Neural progenitor cell (in vitro differentiated cells): ENCODE results near the gene COL15A1. TPM values are rescaled to one million over a fixed set of nuclear protein-coding genes. Genes with fewer than 3 reads are reported as not detected.

Source experiments
- DNase-seq: peaks from one replicate; pipeline ENCODE4 v3.0.0-alpha.2; 2016; ENCODE audit warnings: low spot score
- H2AFZ ChIP-seq: fragments of 200-600 bp; sonication (generic); replicated peaks from 2 replicates; pipeline ENCODE4 v1.6.1; 2016; ENCODE audit warnings: antibody characterized with exemption
- H3F3A ChIP-seq: fragments of 200-600 bp; sonication (generic); 2 replicates; pipeline ENCODE4 v1.6.1; 2016; ENCODE audit warnings: antibody characterized with exemption, low read depth
- H3K27ac ChIP-seq: fragments of 200-600 bp; sonication (generic); 2 replicates; pipeline ENCODE4 v1.5.1; 2016; ENCODE audit warnings: mild to moderate bottlenecking
- H3K27me3 ChIP-seq: fragments of 200-600 bp; sonication (generic); 2 replicates; pipeline ENCODE4 v1.6.1; 2016; ENCODE audit warnings: mild to moderate bottlenecking, moderate library complexity
- H3K36me3 ChIP-seq: fragments of 200-600 bp; sonication (generic); 2 replicates; pipeline ENCODE4 v1.5.1; 2016
- H3K4me1 ChIP-seq: fragments of 200-600 bp; sonication (generic); 2 replicates; pipeline ENCODE4 v1.6.1; 2016; ENCODE audit warnings: mixed run types
- H3K4me2 ChIP-seq: fragments of 200-600 bp; sonication (generic); 2 replicates; pipeline ENCODE4 v1.6.1; 2016
- H3K4me3 ChIP-seq: fragments of 200-600 bp; sonication (generic); 2 replicates; pipeline ENCODE4 v1.5.1; 2016
- H3K79me2 ChIP-seq: fragments of 200-600 bp; sonication (generic); 2 replicates; pipeline ENCODE4 v1.6.1; 2016; ENCODE audit warnings: low read depth
- H3K9ac ChIP-seq: fragments of 200-600 bp; sonication (generic); 2 replicates; pipeline ENCODE4 v1.6.1; 2016
- H3K9me3 ChIP-seq: fragments of 200-600 bp; sonication (generic); 2 replicates; pipeline ENCODE4 v1.5.1; 2016; ENCODE audit warnings: low read depth
- H4K20me1 ChIP-seq: fragments of 200-600 bp; sonication (generic); 2 replicates; pipeline ENCODE4 v1.6.1; 2016; ENCODE audit warnings: low read depth
- H3K27ac Mint-ChIP-seq: 3 replicates; pipeline ENCODE4 v1.8.0; 2021; ENCODE audit warnings: mixed read lengths
- H3K27me3 Mint-ChIP-seq: 2 replicates; pipeline ENCODE4 v1.8.0; 2022; ENCODE audit warnings: low read depth, mild to moderate bottlenecking, inconsistent platforms, moderate library complexity, mixed read lengths; ENCODE audit not compliant: insufficient read depth
- H3K36me3 Mint-ChIP-seq: 3 replicates; pipeline ENCODE4 v1.8.0; 2021; ENCODE audit warnings: mixed read lengths
- H3K4me1 Mint-ChIP-seq: 3 replicates; pipeline ENCODE4 v1.8.0; 2021; ENCODE audit warnings: mixed read lengths
- H3K4me3 Mint-ChIP-seq: 3 replicates; pipeline ENCODE4 v1.8.0; 2021; ENCODE audit warnings: mild to moderate bottlenecking, moderate library complexity, mixed read lengths
- H3K9me3 Mint-ChIP-seq: 3 replicates; pipeline ENCODE4 v1.8.0; 2020; ENCODE audit warnings: mixed read lengths
- CTCF ChIP-seq: fragments of 200-600 bp; sonication (generic); IDR thresholded peaks from 2 replicates; pipeline ENCODE4 v1.5.1; 2017; ENCODE audit warnings: antibody characterized with exemption, mild to moderate bottlenecking
- EZH2 ChIP-seq: fragments of 200-600 bp; sonication (generic); IDR thresholded peaks from 2 replicates; pipeline ENCODE4 v1.6.1; 2017; ENCODE audit warnings: antibody characterized with exemption, mild to moderate bottlenecking, moderate library complexity
- EZH2phosphoT487 ChIP-seq: fragments of 200-600 bp; sonication (generic); IDR thresholded peaks from 2 replicates; pipeline ENCODE4 v1.6.1; 2017; ENCODE audit warnings: antibody characterized with exemption
- total RNA-seq: library from RNA; depleted of rRNA; stranded (reverse); fragments of >200 nt; gene quantifications from 2 replicates; pipeline ENCODE4 v1.2.3, GENCODE V29; 2015; ENCODE audit warnings: low replicate concordance

Gene COL15A1
- total RNA-seq, 1 donor from 2014 or later, result 3.2 TPM

GRCh38 chr9:99114846-99115500 is 171.3 kb downstream of the COL15A1 start:
- Mint-ChIP-seq H3K27me3 (no peaks in the 10 kb centered on the region), H3K4me1 (peaks cover 12% of the 10 kb centered on the region), H3K9me3 (peaks cover 40% of the 10 kb centered on the region), H3K27ac (no peak overlapping the region), H3K4me3 (no peak overlapping the region), H3K36me3 (peaks cover 47% of the 10 kb centered on the region)
- peaks cover 100% of the 10 kb centered on the region for H3K79me2 ChIP-seq
- no peak overlapping the region for H3K27ac ChIP-seq
- peaks cover 31% of the 10 kb centered on the region for H3F3A ChIP-seq
- no peak overlapping the region for H3K4me3 ChIP-seq
- no peak for TF ChIP-seq CTCF
- no peak for TF ChIP-seq EZH2
- TF ChIP-seq EZH2phosphoT487, result no peak
- H2AFZ ChIP-seq, result no peak overlapping the region
- H3K9me3 ChIP-seq, result no peaks in the 10 kb centered on the region
- peaks cover 47% of the 10 kb centered on the region for H3K4me1 ChIP-seq
- H3K9ac ChIP-seq, result no peak overlapping the region
- H3K36me3 ChIP-seq, result no peaks in the 10 kb centered on the region
- H4K20me1 ChIP-seq, result peaks cover 96% of the 10 kb centered on the region
- H3K4me2 ChIP-seq, result peak overlapping the region; percentile 56
- no peak for DNase-seq
- H3K27me3 ChIP-seq, result no peaks in the 10 kb centered on the region

DNA sequence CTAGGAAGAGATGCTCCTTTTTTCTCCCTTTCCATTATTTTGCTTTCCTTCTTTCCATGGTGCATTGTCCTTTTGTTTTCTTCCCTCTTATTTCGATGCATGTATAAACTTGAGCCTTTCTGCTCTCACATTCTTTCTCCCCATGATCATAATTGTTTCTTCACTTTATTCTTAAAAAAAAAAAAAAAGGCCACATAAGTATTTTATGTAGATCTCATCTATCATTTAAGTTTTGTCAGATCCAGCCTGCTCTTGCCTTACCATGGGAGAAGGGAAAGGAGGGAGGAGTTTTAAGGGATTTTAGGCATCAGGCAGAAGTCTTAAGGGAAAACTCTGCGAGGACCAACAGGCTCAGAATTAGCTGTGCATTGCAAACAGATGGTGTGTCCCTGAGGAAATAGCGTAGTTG is 172.3 kb downstream of the COL15A1 start:
- DNase-seq, result peak; percentile 39
- Histone ChIP-seq H3K4me1 (peaks cover 49% of the 10 kb centered on the region), H3K9me3 (no peaks in the 10 kb centered on the region), H2AFZ (no peak overlapping the region), H3K79me2 (peaks cover 100% of the 10 kb centered on the region), H4K20me1 (peaks cover 96% of the 10 kb centered on the region), H3K36me3 (no peaks in the 10 kb centered on the region), H3F3A (peaks cover 31% of the 10 kb centered on the region), H3K4me2 (peak overlapping the region; percentile 56), H3K27me3 (no peaks in the 10 kb centered on the region), H3K9ac (no peak overlapping the region), H3K4me3 (peak overlapping the region; percentile 20), H3K27ac (peak overlapping the region; percentile 55)
- H3K4me3 Mint-ChIP-seq, result no peak overlapping the region
- H3K27me3 Mint-ChIP-seq, result no peaks in the 10 kb centered on the region
- no peak overlapping the region for H3K27ac Mint-ChIP-seq
- H3K4me1 Mint-ChIP-seq, result peaks cover 12% of the 10 kb centered on the region
- H3K9me3 Mint-ChIP-seq, result peaks cover 43% of the 10 kb centered on the region
- peaks cover 42% of the 10 kb centered on the region for H3K36me3 Mint-ChIP-seq
- TF ChIP-seq CTCF, result no peak
- no peak for TF ChIP-seq EZH2
- no peak for TF ChIP-seq EZH2phosphoT487

DNA sequence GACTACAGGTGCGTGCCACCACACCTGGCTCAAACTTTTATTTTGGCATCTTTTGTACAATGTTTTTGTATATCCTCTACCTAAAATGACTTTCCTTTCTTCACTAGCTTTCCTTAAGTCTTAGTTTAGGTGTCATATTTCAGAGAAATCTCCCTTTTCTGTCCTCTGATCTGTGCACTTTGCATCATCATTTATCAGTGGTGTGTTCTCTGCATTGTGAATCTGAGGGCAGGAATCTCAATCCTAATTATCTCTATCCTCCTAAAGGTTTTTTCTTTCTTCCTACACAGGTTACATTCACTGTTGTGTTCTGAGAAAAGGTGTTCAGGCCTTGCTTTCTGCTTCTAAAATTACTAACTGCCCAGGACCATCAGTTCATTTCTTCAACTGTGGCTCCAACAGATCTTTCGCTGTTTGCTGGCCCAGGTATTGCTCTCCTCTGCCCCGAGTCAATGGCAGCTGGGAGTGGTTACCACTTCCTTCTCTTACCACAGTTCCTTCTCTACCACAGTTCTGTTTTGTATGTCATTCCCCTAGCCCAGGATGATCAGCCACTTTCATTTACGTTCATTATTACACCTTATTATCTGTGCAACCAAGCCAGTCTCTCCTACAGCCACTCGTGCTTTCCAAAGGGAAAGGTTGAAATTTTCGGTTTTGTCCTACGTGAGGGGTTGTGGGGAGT is 175.2 kb downstream of the COL15A1 start:
- no peak for DNase-seq
- H3K79me2 ChIP-seq, result peaks cover 100% of the 10 kb centered on the region

More for the DNA sequence above, 175.2 kb downstream of the COL15A1 start:
- Histone ChIP-seq H2AFZ (no peak overlapping the region), H3K27ac (no peak overlapping the region), H4K20me1 (peaks cover 97% of the 10 kb centered on the region), H3K27me3 (no peaks in the 10 kb centered on the region), H3K4me1 (peaks cover 32% of the 10 kb centered on the region), H3F3A (peaks cover 23% of the 10 kb centered on the region), H3K4me3 (no peak overlapping the region), H3K9ac (no peak overlapping the region), H3K4me2 (no peak overlapping the region), H3K36me3 (no peaks in the 10 kb centered on the region), H3K9me3 (no peaks in the 10 kb centered on the region)
- TF ChIP-seq EZH2, result no peak
- no peak for TF ChIP-seq CTCF
- TF ChIP-seq EZH2phosphoT487, result no peak
- Mint-ChIP-seq H3K9me3 (peaks cover 47% of the 10 kb centered on the region), H3K27me3 (no peaks in the 10 kb centered on the region), H3K27ac (no peak overlapping the region), H3K4me3 (no peak overlapping the region), H3K36me3 (peaks cover 43% of the 10 kb centered on the region), H3K4me1 (peaks cover 4% of the 10 kb centered on the region)
